GM12873 (cell line): ENCODE measurements around the gene RRP1.
A peak's percentile ranks its signal among the peaks of the same experiment; 100 is the strongest.

Experiments
- TF ChIP-seq, protein P1 (sequence below): IDR thresholded peaks from 2 replicates; pipeline ENCODE4 v1.5.1; 2012; ENCODE audit warnings: low read depth, mild to moderate bottlenecking, moderate library complexity, low read length, control low read depth; ENCODE audit not compliant: insufficient read depth; ENCODE audit errors: missing control alignments

Gene RRP1

DNA sequence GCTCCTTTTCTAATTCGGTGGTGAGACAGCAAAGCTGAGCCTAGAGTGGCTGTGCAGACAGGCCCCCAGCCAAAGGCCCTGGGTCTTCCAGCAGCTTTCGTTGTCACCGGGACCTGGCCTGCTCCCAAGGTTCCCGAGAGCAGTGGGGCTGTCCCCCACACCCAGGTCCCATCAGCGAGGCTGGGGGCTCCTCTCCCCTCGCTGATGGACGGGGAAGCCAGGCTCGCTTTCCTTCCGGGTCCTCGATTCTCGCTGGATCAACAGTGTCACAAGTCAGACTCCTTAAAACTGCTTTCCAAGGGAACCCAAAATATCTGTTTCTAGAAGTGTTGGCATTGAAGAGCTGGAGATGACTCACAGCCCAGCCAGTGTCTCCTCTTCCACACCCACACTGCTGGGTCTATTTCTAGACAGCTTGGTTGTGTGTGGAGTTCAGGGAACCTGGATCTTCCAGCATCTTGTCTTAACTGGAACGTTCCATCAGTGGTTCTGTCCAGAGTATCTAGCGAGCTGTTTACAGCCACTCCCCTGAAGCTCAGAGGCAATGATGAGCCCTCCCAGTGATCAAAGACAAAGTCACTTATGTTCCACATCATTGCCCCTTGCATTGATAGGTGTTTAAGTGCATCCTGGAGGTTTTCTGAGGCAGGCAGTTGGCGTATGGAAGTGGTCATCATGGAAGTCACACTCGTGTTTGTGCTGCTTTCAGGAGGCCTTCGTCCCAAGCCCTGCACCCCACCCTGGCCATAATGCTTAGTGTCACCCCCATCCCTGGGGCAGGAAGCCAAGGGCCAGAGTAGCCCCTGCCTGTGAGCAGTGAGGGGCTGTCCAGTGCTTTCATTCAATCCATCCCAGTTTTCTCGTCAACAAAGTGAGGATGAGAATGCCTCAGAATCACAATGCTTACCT lies 35.2 kb downstream of the RRP1 start:
- TF ChIP-seq, protein P1, sequence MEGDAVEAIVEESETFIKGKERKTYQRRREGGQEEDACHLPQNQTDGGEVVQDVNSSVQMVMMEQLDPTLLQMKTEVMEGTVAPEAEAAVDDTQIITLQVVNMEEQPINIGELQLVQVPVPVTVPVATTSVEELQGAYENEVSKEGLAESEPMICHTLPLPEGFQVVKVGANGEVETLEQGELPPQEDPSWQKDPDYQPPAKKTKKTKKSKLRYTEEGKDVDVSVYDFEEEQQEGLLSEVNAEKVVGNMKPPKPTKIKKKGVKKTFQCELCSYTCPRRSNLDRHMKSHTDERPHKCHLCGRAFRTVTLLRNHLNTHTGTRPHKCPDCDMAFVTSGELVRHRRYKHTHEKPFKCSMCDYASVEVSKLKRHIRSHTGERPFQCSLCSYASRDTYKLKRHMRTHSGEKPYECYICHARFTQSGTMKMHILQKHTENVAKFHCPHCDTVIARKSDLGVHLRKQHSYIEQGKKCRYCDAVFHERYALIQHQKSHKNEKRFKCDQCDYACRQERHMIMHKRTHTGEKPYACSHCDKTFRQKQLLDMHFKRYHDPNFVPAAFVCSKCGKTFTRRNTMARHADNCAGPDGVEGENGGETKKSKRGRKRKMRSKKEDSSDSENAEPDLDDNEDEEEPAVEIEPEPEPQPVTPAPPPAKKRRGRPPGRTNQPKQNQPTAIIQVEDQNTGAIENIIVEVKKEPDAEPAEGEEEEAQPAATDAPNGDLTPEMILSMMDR = no peak

- TF ChIP-seq, protein P1 = no peak
Observed at GRCh38 chr21:43825242-43825935, 36.0 kb downstream of the RRP1 start.

GRCh38 chr21:43825936-43826622 lies 36.7 kb downstream of the RRP1 start:
- TF ChIP-seq, protein P1 = peak; percentile 49

- TF ChIP-seq, protein P1 = no peak
Observed at GRCh38 chr21:43826623-43826974, 37.2 kb downstream of the RRP1 start.

DNA sequence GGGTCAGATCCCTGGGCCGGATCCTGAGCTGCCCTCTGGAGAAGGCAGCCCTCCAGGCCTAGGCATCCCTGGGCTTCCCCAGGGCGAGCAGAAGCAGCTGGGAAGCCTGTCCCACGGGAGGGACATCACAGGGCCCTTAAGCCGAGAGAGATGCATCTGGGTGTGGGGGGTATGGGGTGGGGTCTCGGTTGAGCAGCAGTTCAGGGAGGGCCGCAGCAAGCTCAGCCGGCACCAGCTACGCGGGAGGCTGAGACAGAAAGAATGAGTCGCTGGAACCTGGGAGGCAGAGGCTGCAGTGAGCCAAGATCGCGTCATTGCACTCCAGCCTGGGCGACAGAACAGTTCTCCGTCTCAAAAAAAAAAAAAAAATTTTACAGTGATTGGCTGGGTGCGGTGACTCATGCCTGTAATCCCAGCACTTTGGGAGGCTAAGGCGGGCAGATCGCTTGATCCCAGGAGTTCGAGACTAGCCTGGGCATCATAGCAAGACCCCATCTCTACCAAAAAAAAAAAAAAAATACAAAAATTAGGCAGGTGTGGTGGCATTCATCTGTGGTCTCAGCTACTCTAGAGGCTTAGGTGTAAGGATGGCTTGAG lies 37.7 kb downstream of the RRP1 start:
- TF ChIP-seq, protein P1 = no peak

DNA sequence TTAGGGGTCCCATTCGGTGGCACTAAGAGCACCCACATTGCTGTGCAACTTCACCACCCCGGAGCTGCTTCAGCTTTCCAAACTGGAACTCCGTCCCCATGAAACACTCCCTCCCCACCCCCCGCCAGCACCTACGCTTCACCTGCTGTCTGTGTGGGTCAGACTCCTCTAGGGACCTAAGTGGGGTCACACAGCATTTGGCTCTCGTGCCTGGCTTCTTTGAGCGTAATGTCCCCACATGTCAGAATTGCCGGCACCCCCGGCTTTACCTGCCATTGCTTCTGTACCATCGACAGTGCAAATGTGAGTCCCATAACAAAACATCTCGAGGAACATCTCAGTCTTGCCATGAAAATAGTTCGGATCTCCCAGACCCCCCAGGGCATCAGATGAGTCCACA lies 39.8 kb downstream of the RRP1 start:
- TF ChIP-seq, protein P1 = no peak
